Gastrocnemius medialis (tissue), 4 donors: ENCODE data around the gene CCNI. TPM values are rescaled to one million over a fixed set of nuclear protein-coding genes. Genes with fewer than 3 reads are reported as not detected.

Experiments used
- ATAC-seq, 2 donors: fragments of 150-250 bp; one replicate each; pipeline ENCODE4 v1.9.1; 2016
- DNase-seq, 2 donors: peaks; one replicate each; pipeline ENCODE4 v3.0.0-alpha.2; 2019
- H3K27ac ChIP-seq, 4 donors: fragments of 200-600 bp; sonication (generic); 1 replicate in 1 of 4; 2 replicates in 3 of 4; pipeline ENCODE4 v1.5.1; 2016 to 2018; ENCODE audit warnings: mild to moderate bottlenecking in 2 of 4, moderate library complexity in 1 of 4
- H3K27me3 ChIP-seq, 3 donors: fragments of 200-600 bp; sonication (generic) in 2 of 3; 1 replicate in 1 of 3; 2 replicates in 2 of 3; pipeline versions ENCODE4 v1.5.1 to v1.6.0; 2016 to 2019; ENCODE audit warnings: mild to moderate bottlenecking in 1 of 3, moderate library complexity in 1 of 3
- H3K36me3 ChIP-seq, 2 donors: fragments of 200-600 bp; sonication (generic) in 1 of 2; one replicate each; pipeline ENCODE4 v1.5.1; 2017 to 2018
- H3K4me1 ChIP-seq, 2 donors: fragments of 200-600 bp; sonication (generic) in 1 of 2; one replicate each; pipeline ENCODE4 v1.5.1; 2016 to 2017; ENCODE audit warnings: mild to moderate bottlenecking in 2 of 2
- H3K4me3 ChIP-seq, 4 donors: fragments of 200-600 bp; sonication (generic) in 3 of 4; 1 replicate in 1 of 4; 2 replicates in 3 of 4; pipeline ENCODE4 v1.5.1; 2016 to 2019; ENCODE audit warnings: mild to moderate bottlenecking in 2 of 4
- H3K9me3 ChIP-seq, 3 donors: fragments of 200-600 bp; sonication (generic) in 2 of 3; 1 replicate in 1 of 3; 2 replicates in 2 of 3; pipeline ENCODE4 v1.5.1; 2016 to 2019
- CTCF ChIP-seq, 5 experiments: fragments of 450-650 bp in 3 of 5; fragments of 200-600 bp in 2 of 5; sonication (generic) in 2 of 5; IDR thresholded peaks in 4 of 5; conservative IDR thresholded peaks in 1 of 5; 1 replicate in 4 of 5; 2 replicates in 1 of 5; pipeline ENCODE4 v1.5.1; 2016 to 2019; ENCODE audit warnings: antibody characterized with exemption in 5 of 5, mild to moderate bottlenecking in 3 of 5, moderate library complexity in 3 of 5
- POLR2A ChIP-seq, 2 donors: fragments of 450-650 bp; IDR thresholded peaks; one replicate each; pipeline ENCODE4 v1.6.1; 2017; ENCODE audit warnings: antibody characterized with exemption in 2 of 2, mild to moderate bottlenecking in 2 of 2, moderate library complexity in 2 of 2
- in situ Hi-C, 4 donors: fragments of 200-750 bp; cut with MboI; loops; one replicate each; pipeline versions ENCODE4 v1.15.0 to v1.8.0; 2017; ENCODE audit warnings: low sequenced_read_pairs in 4 of 4
- intact Hi-C: fragments of 100-400 bp; cut with DNase I; formaldehyde crosslinking; loops from one replicate; pipeline ENCODE4 v1.15.1; 2023; ENCODE audit warnings: low total_unique reads
- total RNA-seq, 4 donors: library from RNA; depleted of rRNA; stranded (reverse); fragments of >200 nt; gene quantifications; one replicate each; pipeline versions ENCODE4 v1.1.0 to v1.2.3, GENCODE V29; 2016

The CCNI gene
- total RNA-seq, 4 donors from 2014 or later: 82.8 to 138 (median 129) TPM

GRCh38 chr4:77065382-77065781 lies 10.4 kb downstream of the CCNI start:
- no peaks in the 10 kb centered on the region for H3K9me3 ChIP-seq
- no peaks in the 10 kb centered on the region for H3K27me3 ChIP-seq
- peaks cover 6 to 15% of the 10 kb centered on the region in 2 donors for H3K4me1 ChIP-seq
- in situ Hi-C loops (no loop called here), intact Hi-C loops (no loop called here)
- ATAC-seq (no peak), DNase-seq (no peak)
- no peak overlapping the region for H3K27ac ChIP-seq
- TF ChIP-seq POLR2A (IDR thresholded peaks at IDR 0.05) (no peak), CTCF (IDR thresholded peaks at IDR 0.05 in 4 of 5, conservative IDR thresholded peaks at IDR 0.05 in 1 of 5) (no peak)
- no peak overlapping the region for H3K4me3 ChIP-seq
- peaks cover 0 to 52% of the 10 kb centered on the region in 2 donors for H3K36me3 ChIP-seq

GRCh38 chr4:77062856-77063255 lies 12.9 kb downstream of the CCNI start:
- TF ChIP-seq POLR2A (IDR thresholded peaks at IDR 0.05): no peak
- no peak for TF ChIP-seq CTCF (IDR thresholded peaks at IDR 0.05 in 4 of 5, conservative IDR thresholded peaks at IDR 0.05 in 1 of 5)
- no peak overlapping the region for H3K4me3 ChIP-seq
- H3K4me1 ChIP-seq: peaks cover 0 to 7% of the 10 kb centered on the region in 2 donors
- ATAC-seq: no peak
- no peaks in the 10 kb centered on the region for H3K27me3 ChIP-seq
- peaks cover 0 to 66% of the 10 kb centered on the region in 2 donors for H3K36me3 ChIP-seq
- intact Hi-C loops (no loop called here), in situ Hi-C loops (no loop called here)
- H3K9me3 ChIP-seq: no peaks in the 10 kb centered on the region
- DNase-seq: no peak
- H3K27ac ChIP-seq: no peak overlapping the region

GRCh38 chr4:77052352-77052751 lies 23.4 kb downstream of the CCNI start:
- no peak for DNase-seq
- H3K27me3 ChIP-seq: no peaks in the 10 kb centered on the region
- ATAC-seq: peak in 1 of 2 donors; percentile 51
- intact Hi-C loops (loop anchor here (5.0 kb wide), 1 partner anchor 150 kb away; no protein-coding TSS in a partner anchor), in situ Hi-C loops (no loop called here)
- peak overlapping the region in 1 of 4 donors; percentile 36 for H3K27ac ChIP-seq
- peaks cover 0 to 82% of the 10 kb centered on the region in 2 donors for H3K36me3 ChIP-seq
- no peaks in the 10 kb centered on the region for H3K9me3 ChIP-seq
- H3K4me3 ChIP-seq: no peak overlapping the region
- H3K4me1 ChIP-seq: peaks cover 0 to 13% of the 10 kb centered on the region in 2 donors
- no peak for TF ChIP-seq POLR2A (IDR thresholded peaks at IDR 0.05)
- TF ChIP-seq CTCF (IDR thresholded peaks at IDR 0.05 in 4 of 5, conservative IDR thresholded peaks at IDR 0.05 in 1 of 5): peak; percentile 12 to 51 (median 25)

GRCh38 chr4:77050962-77051361 lies 24.8 kb downstream of the CCNI start:
- intact Hi-C loops: loop anchor here (5.0 kb wide), 1 partner anchor 151 kb away; no protein-coding TSS in a partner anchor
- H3K4me3 ChIP-seq: no peak overlapping the region
- H3K4me1 ChIP-seq: peaks cover 0 to 10% of the 10 kb centered on the region in 2 donors
- TF ChIP-seq CTCF (IDR thresholded peaks at IDR 0.05 in 4 of 5, conservative IDR thresholded peaks at IDR 0.05 in 1 of 5) (no peak), POLR2A (IDR thresholded peaks at IDR 0.05) (no peak)
- no peak overlapping the region for H3K27ac ChIP-seq
- DNase-seq (no peak), ATAC-seq (no peak)
- peaks cover 0 to 82% of the 10 kb centered on the region in 2 donors for H3K36me3 ChIP-seq
- in situ Hi-C loops: no loop called here
- no peaks in the 10 kb centered on the region for H3K9me3 ChIP-seq
- H3K27me3 ChIP-seq: no peaks in the 10 kb centered on the region

- peaks cover 0 to 50% of the 10 kb centered on the region in 2 donors for H3K36me3 ChIP-seq
- peaks cover 10 to 11% of the 10 kb centered on the region in 2 donors for H3K4me1 ChIP-seq
- H3K9me3 ChIP-seq: no peaks in the 10 kb centered on the region
- no peaks in the 10 kb centered on the region for H3K27me3 ChIP-seq
- intact Hi-C loops (loop anchor here (5.0 kb wide), 1 partner anchor 535 kb away; no protein-coding TSS in a partner anchor), in situ Hi-C loops (loop anchor here in 3 of 4 donors (25.0 kb wide), 1 partner anchor 535 kb away; no protein-coding TSS in a partner anchor)
- peak in 1 of 5 experiments; percentile 17 for TF ChIP-seq CTCF (IDR thresholded peaks at IDR 0.05 in 4 of 5, conservative IDR thresholded peaks at IDR 0.05 in 1 of 5)
- TF ChIP-seq POLR2A (IDR thresholded peaks at IDR 0.05): no peak
- no peak for ATAC-seq
- no peak for DNase-seq
- no peak overlapping the region for H3K27ac ChIP-seq
- no peak overlapping the region for H3K4me3 ChIP-seq
These were observed 28.8 kb downstream of the CCNI start for GRCh38 chr4:77047037-77047436.
